GM18858 (cell line): ENCODE data around the gene VOPP1.

Experiments used
- ATAC-seq: cut with Tn5 transposase; IDR thresholded peaks from one replicate; pipeline ENCODE4 v1.9.1; 2021; ENCODE audit not compliant: unreplicated experiment

Gene VOPP1

DNA sequence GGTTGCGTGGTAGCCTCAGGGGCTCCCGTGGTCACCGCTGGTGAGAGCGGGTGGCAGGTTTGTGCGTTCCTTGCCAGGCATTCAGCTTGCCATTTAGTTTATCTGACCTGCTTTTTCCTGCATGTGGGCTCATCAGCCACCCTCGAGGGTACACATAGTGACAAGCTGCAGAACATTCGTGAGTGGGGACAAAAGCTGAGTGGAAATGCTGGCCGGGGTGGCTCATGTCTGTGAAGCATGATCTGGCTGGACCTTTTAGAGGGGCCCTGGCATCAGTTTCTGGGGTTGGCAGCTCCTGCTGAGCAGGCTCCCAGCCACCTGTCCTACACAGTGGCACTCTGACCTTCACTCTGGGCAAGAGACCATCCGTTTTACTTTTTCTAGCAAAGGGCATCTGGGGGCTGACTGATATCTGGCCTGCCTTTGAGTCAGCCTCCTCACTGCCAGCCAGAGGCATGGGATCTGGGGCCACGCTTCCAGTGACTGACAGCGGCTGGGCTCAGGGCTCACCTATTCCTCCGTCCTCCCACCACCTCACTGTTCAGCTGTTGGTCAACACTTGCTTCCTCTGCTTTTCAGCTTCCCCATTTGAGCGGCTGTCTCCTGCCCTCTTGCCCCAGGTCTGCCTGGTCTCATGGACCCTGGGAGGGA is 132.1 kb downstream of the VOPP1 start:
- no peak for ATAC-seq

DNA sequence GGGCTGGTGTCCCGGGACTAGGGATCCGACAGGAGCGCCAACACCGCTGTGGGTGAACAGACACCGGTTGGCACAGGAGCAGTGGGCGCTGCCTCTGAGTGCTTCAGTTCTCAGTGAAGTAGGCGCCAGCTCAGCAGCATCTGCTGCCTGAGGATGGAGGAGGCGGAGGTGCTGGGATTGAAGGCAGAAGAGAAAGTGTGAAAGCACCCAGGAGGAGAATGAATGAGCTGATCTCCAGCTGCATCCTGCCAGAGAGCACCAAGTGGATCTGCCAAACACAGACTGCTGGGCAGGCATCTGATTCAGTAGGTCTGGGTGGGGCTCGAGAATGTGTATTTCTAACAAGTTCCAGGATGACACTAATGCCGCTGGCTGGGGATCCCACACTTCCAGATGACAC is 132.7 kb downstream of the VOPP1 start:
- no peak for ATAC-seq

DNA sequence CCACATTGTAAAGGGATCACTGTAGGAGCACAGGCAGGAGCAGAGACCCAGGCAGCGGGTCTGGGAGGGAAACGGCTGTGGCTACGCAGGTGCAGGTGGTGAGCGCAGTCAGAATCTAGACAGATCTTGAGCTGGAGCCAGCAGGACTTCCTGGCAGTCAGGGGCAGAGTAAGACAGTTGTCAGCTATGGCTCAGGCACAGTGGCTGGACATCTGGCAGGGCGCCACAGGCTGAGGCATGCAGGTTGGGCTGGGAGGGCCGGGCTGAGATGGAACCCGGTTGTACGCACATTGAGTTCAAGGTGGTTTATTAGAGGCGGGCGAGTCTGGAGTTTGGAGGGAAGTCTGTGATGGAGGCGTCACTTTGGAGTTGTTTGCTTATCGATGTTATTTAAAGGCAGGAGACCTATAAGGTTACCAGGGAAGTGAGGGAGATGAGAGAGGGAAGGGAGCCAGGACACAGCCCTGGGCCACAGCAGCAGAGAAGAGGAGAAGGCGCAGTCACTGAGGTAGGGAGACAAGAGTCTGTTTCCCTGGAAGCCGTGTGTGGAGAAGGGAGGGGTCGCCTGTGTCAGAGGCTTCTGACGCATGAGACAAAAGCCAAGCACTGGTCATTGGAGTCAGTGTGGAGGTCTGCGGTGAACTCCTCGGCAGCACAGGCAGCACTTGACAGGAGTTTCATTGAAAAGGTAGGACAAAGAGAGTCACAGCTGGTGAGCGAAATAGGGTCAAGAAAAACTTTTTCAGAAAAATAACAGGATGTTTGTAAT is 133.4 kb downstream of the VOPP1 start:
- no peak for ATAC-seq

DNA sequence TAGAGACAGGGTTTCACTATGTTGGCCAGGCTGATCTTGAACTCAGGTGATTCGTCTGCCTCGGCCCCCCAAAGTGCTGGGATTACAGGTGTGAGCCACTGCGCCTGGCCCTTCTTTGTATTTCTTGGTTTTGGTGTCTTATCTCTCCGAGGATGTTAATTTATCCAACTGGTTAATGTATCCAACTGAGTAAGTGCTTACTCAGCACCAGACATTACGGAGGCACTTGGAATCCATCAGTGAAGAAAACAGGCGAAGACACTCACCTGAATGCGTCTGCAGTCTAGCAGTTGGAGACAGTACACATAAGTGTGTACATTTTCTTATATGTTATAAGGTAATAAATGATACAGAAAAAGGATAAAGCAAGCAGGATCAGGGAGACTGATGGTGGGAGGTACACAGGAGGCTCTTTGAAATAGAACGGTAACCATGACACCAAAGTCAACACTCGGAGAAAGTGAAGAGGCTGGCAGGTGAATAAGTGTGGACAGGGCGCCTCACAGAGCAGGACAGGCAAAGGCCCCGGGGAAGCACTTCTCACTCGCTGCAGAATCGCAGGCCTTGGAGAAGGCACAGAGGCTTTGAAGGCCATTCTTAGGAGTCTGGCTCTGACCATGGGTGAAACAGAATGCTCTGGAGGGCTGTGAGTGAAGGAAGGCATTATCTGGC is 134.1 kb downstream of the VOPP1 start:
- no peak for ATAC-seq

DNA sequence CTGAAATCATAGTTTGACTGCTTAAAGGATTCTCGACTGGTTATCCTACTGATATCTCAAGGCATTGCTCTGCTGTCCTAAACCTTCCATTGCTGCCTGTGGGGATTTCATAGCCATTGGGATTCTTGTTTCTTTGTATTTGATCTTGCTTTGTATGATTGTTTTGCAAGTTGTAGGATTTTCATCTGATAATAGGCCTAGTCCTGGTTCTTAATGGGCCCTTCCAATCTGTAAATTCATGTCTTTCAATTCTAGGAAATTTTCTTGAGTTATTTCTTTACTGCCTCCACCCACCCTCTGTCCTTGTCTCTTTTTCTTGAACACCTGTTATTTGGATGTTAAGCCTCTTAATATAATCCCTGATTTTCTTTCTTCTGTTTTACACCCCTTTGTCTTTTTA is 134.9 kb downstream of the VOPP1 start:
- no peak for ATAC-seq

DNA sequence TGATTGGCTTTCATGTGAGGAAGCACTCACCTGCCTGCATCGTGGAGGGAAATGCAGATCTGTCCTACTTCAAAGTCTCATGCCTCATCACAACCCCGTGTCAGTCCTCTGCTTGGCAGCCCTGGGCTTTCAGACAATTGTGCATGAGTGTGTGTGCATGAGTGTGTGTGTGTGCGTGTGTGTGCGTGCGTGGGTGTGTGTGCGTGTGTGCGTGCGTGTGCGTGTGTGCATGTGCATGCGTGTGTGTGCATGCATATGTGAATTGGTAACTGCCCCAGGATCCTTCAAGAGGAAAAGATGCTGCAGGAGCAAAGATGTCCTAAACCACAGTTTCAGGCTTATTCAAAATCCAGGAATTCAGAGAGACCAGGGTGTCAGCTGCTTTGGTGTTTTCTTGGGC is 135.8 kb downstream of the VOPP1 start:
- ATAC-seq = no peak

DNA sequence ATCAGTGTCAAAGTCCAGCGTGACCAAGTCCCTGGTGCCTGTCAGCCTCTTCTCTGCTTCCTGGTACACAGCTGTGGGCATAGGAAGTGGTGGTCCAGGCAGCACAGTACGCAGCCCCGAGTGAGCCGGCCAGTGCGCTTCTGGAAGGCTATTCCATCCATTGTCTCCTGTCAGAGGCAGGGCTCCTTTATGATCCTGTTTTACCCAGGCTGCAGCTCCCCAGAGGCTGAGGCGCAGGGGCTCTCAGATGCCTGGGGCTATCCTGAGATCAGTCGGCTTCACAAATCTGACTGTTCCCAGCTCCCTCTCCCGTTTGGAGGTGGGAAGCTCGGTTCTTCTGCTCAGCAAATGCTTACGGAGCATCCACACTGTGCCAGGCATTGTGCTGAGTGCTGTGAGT is 136.8 kb downstream of the VOPP1 start:
- ATAC-seq = no peak

DNA sequence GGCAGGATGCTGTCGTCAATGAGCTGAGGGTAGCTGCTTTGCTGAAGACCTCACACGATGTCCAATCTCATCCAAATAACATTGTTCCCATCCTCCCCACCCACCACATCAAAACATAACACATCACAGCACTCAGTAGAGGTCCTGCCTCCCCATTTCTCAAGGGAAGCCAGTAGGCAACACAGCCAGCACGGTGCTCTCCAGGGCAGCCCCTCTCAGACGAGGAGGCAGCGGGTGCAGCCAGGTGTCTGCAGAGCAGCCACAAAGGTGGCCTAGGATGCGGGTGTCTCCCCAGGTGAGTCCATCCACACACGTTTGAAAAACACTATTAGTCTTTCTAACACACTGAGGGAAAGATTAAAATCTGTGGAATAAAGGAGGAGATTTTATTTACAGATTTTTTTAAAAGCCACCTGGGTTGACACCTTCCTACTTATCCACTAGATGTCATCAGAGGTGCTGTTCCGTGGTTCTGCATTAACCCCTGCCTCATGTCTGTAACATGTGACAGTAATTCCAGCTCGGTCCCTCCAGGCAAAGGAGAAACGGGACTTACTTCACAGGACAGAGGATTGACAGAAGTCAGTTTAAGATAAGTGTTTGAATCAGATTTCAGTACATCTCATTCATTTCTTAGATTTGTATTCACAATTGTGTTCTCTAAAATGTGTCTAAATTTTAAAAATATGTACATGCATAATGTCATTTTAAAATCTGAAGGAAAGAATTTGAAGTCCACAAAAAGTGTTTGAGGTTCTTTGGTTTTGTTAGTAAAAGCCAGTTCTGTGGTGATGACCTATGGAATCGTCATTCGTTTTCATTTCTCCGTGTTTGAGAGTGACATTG is 139.1 kb downstream of the VOPP1 start:
- peak; percentile 82 for ATAC-seq

DNA sequence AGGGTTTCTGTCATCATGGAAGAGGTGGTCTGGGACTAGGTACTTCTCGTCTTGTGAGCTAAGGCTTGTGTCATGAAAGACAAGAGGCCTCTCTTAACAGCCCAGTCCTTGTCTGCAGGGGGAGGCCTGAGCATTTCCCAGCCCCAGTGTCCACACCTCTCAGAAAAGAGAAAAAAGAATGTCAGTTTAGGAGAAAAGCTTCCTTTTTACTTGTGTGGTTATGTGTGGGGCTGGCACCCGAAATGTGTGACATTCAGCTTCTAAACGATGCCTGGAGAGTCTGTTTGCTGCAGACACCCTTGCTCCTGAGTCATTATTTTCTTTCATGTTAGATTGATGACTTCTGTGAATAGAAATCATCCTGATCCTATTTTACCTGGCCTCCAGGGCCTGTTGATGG is 139.8 kb downstream of the VOPP1 start:
- no peak for ATAC-seq

DNA sequence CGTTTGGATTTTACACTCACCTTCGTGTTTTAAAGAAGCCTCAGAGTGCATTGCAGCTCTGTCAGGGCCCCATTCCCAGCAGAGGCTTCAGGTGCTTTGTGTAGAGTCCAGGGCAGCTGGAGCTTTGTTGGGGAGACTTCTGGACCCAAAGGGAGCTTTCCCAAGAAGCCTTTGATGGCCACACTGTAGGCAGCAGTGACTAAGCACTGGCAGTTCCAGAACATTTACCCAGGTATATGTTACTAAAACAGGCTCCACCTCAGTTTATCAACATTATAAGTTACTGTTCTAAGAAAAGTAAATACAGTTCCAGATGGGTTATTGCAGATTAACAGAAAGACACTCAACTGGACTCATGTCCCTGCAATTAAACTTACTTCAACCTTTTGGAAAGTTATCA is 140.4 kb downstream of the VOPP1 start:
- no peak for ATAC-seq

DNA sequence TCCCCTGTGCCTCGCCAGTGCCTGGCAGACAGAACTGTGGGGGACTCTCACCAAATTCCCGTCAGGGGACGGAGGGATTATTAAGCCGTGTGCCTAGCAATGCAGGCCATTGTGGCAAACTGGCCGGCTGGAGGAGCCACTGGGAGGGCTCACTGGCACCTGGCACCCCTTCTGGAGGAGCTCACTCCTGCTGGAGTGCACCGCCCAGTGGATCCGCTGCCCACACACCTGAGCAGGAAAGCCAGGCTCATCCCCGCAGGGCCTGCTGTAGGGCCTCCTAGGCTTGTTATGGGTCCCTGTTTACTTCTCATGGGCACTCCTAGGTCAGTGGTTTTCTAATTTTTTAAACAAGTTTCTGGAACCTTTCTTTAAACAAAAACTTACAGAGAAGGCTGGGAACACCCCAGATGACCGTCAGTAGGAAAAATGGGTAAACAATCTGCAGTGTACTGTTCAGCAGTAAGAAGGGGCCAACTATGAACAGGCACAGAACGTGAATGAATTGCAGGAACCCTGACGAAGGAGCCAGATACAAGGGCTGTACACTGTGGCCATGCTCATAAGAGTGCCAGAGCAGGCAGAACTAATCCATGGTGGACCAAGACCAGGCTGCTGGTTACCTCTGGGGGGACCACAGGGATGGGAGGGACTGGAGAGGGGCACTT is 142.3 kb downstream of the VOPP1 start:
- ATAC-seq = no peak

DNA sequence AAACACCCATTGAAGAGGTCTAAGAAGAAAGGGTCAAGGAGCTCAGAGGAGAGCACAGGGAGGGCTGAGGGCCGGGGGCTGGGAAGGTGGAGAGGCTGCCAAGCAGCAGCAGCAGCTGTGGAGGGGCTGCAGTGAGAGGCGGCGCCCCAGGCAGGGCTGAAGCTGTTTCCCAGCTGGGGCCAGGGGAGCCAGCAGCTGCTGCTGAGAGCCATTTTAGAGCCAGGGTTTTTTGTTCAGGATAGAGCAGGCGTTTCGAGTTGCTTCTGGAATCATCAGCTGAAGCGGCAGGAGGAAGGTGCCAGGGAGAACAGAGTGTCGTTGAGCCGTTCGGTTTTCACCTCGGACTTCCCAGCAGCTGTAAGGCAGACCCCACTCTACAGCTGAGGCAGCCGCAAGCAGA is 144.5 kb downstream of the VOPP1 start:
- no peak for ATAC-seq

DNA sequence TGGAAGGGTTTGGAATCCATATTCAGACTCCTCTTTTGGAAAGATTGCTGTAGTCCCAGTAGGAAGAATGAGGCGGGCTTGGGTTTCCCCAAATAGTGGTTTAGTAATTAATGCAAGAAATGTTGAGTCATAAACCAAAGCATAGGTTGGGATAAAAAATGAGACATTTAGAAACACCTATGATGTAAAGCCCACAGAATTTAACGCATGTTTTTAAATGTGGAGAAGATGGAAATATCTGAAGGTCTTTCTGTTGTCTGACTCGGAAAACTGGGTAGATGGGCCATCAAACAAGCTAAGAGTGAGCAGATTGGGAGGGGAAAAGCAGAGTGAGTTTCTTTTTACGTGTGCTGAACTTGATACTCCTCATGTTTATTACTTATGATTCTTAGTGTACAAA is 145.0 kb downstream of the VOPP1 start:
- no peak for ATAC-seq

DNA sequence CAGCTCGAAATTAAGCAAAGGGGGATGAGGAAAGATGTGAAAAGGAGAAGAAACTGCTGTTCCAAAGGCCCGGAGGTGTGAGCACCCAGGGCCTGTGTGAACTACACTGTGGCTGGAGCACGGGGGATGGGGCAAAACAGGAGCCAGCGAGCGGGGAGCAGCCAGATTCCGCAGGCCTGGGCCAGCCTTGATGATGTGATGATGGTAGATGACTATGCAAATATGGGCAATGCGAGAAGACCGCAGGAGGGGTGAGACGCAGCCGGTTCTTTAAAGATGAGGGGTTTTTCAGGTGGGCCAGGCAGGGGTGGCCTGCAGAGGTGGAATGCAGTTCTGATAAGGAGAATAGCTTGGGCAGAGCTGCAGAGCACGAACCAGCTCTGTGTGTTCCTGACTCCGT is 145.6 kb downstream of the VOPP1 start:
- ATAC-seq = no peak

DNA sequence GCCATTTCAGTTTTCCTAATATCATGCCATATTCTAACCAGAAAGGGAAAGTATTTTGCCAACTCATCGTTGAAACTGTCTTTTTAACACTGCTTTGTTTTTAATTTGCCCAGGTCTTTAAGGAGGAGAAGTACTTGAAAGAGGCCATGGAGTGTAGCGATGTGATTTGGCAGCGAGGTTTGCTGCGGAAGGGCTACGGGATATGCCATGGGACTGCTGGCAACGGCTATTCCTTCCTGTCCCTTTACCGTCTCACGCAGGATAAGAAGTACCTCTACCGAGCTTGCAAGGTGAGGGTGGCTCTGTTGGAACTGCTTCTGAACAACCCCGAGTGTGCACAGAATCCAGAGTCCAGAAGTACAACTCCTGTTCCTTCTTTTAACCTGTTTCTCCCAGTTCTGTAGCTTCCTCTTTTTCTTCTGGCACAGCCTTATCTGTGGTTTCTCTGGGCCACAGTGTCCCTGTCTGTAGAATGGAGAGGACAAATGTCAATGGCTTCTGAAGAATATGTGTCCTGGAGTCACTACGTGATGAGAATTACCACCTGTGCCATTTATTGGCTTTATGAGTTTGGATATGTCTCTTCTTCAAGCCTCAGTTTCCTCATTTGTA is 147.1 kb downstream of the VOPP1 start:
- ATAC-seq = no peak

DNA sequence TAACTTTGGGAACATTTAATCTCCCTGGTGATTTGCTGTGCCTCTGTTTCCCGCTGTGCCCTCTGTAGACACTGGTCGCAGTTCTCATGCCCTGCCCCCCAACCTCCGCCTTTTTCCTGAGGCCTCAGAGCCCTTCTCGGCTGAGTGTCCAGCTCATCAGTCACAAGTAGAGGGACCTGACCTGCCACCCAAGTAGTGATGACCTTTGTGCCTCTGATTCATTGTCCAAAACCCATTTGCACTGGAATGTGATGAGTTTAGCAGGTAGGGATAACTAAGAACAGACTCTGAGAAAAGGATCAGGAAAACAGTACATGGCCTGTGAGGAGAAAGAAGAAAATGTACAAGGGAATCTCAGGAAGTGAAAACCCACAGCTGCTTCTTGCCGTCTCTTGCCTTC is 148.4 kb downstream of the VOPP1 start:
- ATAC-seq = no peak

DNA sequence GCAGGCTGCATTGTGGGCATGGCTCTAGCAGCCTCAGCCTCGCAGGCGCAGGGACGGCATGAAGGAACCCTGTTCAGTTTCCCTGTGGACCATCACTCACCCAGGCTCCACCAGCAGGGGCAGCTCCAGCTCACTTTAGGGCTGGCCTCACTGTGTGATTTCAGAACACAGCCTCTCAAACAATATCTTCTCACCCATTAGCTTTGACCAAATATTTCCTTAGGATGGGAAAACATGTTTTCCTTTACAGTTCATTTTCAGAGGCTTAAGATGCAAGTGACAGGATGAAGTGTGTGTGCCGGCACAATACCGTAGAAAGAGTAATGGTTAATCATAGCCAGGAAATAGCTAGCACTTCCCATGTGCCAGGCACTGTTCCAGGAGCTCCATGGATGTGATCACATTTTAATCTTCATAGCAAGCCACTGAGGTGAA is 149.0 kb downstream of the VOPP1 start:
- ATAC-seq = no peak
